H1 (cell line): Measurements from ENCODE around the gene GDAP2. TPM values are rescaled to one million over a fixed set of nuclear protein-coding genes. Genes with fewer than 3 reads are reported as not detected.

Experiments
- CHD2 ChIP-seq: IDR thresholded peaks from 2 replicates; pipeline ENCODE4 v1.6.1; 2012; ENCODE audit warnings: low read length, improper control_type of control experiment
- GABPA ChIP-seq: IDR thresholded peaks from 2 replicates; pipeline ENCODE4 v1.6.1; 2011; ENCODE audit warnings: mild to moderate bottlenecking, low read length, moderate library complexity, borderline replicate concordance; ENCODE audit not compliant: insufficient read depth
- JUND ChIP-seq: IDR thresholded peaks from 2 replicates; pipeline ENCODE4 v1.6.1; 2011; ENCODE audit warnings: mild to moderate bottlenecking, improper control_type of control experiment, low read length
- KDM5A ChIP-seq: fragments of 200-600 bp; IDR thresholded peaks from 2 replicates; pipeline ENCODE4 v1.7.1; 2012; ENCODE audit warnings: mild to moderate bottlenecking, low read length, inconsistent platforms, mixed read lengths
- RFX5 ChIP-seq: IDR thresholded peaks from 2 replicates; pipeline ENCODE4 v1.6.1; 2011; ENCODE audit warnings: low read depth, low read length, improper control_type of control experiment, borderline replicate concordance
- RNF2 ChIP-seq: fragments of 200-900, 300-1000 bp; sonication (generic); IDR thresholded peaks from 2 replicates; pipeline ENCODE4 v1.7.1; 2016; ENCODE audit warnings: borderline replicate concordance, low read depth, mild to moderate bottlenecking, antibody characterized with exemption, low read length; ENCODE audit not compliant: poor library complexity, severe bottlenecking; ENCODE audit errors: missing control alignments
- SIN3A ChIP-seq, 2 experiments: IDR thresholded peaks in 1 of 2; conservative IDR thresholded peaks in 1 of 2; 2 replicates each; pipeline ENCODE4 v1.6.1; 2011 to 2012; ENCODE audit warnings: low read length in 2 of 2, improper control_type of control experiment in 1 of 2, low read depth in 1 of 2, mild to moderate bottlenecking in 1 of 2
- polyA plus RNA-seq, 7 experiments: library from polyadenylated mRNA; depleted of rRNA in 3 of 7; stranded (reverse) in 5 of 7; unstranded in 2 of 7; fragments of >200 nt in 5 of 7; fragments of 200-250 nt in 2 of 7; gene quantifications; 1 replicate in 5 of 7; 2 replicates in 1 of 7; 4 replicates in 1 of 7; pipeline versions ENCODE4 v1.2.1 to v1.2.3, GENCODE V29; 2011 to 2013; ENCODE audit warnings: missing spikeins in 2 of 7, mixed read lengths in 2 of 7
- total RNA-seq: library from RNA; stranded (reverse); fragmentation: NEBNext Ultra II Directional; extraction: Animal tissue kit (Norgen Biotek cat#: 25700); gene quantifications from 2 replicates; pipeline ENCODE4 v1.2.1, GENCODE V29; 2021
- TF ChIP-seq, protein P1 (sequence below): fragments of 300-600 bp; sonication (generic); IDR thresholded peaks from 2 replicates; pipeline ENCODE4 v1.7.1; 2012; ENCODE audit warnings: low read length, moderate library complexity, mild to moderate bottlenecking, inconsistent platforms; ENCODE audit not compliant: insufficient replicate concordance
- TF ChIP-seq, protein P2 (sequence below): IDR thresholded peaks from 2 replicates; pipeline ENCODE4 v1.6.1; 2011; ENCODE audit warnings: low read depth, mild to moderate bottlenecking, low read length; ENCODE audit not compliant: insufficient read depth

Gene GDAP2
- total and polyA plus RNA-seq, 2 of the 8 experiments (the other 6 are each of a cell fraction or from before 2014, with no cell fraction given) = 8.6 to 27.8 TPM

DNA sequence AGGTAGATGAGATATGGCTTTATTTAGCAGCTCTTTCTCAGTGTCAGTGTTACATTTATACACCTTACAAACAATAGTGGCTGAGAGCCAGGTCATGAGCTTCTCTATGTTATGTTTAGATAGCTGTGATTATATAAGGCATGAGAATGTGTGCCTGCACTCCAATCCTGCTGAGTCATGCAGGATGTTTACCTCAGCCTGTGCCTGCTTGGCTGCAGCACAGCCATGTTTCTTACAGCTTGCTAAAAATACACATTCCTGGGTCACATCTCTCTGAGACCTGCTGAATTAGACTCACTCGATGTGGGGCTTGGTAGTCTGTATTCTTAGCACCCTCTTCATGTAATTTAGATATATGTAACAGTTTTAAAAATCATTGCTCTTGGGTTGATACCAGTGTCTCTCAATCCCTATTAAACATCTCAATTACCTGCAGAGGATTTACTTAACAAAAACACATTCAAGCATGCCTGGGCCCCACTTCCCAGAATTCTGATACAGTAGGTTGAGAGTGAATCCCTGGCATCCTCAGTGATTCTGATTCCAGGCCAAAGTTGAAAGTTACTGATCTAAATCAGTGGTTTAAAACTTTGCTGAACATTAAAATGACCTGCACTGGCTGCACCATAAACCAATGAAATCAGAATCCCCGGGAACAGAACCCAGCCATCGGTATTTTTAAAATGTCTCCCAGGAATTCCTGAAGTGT lies 107.5 kb downstream of the GDAP2 start (continued):
- TF ChIP-seq, protein P1, sequence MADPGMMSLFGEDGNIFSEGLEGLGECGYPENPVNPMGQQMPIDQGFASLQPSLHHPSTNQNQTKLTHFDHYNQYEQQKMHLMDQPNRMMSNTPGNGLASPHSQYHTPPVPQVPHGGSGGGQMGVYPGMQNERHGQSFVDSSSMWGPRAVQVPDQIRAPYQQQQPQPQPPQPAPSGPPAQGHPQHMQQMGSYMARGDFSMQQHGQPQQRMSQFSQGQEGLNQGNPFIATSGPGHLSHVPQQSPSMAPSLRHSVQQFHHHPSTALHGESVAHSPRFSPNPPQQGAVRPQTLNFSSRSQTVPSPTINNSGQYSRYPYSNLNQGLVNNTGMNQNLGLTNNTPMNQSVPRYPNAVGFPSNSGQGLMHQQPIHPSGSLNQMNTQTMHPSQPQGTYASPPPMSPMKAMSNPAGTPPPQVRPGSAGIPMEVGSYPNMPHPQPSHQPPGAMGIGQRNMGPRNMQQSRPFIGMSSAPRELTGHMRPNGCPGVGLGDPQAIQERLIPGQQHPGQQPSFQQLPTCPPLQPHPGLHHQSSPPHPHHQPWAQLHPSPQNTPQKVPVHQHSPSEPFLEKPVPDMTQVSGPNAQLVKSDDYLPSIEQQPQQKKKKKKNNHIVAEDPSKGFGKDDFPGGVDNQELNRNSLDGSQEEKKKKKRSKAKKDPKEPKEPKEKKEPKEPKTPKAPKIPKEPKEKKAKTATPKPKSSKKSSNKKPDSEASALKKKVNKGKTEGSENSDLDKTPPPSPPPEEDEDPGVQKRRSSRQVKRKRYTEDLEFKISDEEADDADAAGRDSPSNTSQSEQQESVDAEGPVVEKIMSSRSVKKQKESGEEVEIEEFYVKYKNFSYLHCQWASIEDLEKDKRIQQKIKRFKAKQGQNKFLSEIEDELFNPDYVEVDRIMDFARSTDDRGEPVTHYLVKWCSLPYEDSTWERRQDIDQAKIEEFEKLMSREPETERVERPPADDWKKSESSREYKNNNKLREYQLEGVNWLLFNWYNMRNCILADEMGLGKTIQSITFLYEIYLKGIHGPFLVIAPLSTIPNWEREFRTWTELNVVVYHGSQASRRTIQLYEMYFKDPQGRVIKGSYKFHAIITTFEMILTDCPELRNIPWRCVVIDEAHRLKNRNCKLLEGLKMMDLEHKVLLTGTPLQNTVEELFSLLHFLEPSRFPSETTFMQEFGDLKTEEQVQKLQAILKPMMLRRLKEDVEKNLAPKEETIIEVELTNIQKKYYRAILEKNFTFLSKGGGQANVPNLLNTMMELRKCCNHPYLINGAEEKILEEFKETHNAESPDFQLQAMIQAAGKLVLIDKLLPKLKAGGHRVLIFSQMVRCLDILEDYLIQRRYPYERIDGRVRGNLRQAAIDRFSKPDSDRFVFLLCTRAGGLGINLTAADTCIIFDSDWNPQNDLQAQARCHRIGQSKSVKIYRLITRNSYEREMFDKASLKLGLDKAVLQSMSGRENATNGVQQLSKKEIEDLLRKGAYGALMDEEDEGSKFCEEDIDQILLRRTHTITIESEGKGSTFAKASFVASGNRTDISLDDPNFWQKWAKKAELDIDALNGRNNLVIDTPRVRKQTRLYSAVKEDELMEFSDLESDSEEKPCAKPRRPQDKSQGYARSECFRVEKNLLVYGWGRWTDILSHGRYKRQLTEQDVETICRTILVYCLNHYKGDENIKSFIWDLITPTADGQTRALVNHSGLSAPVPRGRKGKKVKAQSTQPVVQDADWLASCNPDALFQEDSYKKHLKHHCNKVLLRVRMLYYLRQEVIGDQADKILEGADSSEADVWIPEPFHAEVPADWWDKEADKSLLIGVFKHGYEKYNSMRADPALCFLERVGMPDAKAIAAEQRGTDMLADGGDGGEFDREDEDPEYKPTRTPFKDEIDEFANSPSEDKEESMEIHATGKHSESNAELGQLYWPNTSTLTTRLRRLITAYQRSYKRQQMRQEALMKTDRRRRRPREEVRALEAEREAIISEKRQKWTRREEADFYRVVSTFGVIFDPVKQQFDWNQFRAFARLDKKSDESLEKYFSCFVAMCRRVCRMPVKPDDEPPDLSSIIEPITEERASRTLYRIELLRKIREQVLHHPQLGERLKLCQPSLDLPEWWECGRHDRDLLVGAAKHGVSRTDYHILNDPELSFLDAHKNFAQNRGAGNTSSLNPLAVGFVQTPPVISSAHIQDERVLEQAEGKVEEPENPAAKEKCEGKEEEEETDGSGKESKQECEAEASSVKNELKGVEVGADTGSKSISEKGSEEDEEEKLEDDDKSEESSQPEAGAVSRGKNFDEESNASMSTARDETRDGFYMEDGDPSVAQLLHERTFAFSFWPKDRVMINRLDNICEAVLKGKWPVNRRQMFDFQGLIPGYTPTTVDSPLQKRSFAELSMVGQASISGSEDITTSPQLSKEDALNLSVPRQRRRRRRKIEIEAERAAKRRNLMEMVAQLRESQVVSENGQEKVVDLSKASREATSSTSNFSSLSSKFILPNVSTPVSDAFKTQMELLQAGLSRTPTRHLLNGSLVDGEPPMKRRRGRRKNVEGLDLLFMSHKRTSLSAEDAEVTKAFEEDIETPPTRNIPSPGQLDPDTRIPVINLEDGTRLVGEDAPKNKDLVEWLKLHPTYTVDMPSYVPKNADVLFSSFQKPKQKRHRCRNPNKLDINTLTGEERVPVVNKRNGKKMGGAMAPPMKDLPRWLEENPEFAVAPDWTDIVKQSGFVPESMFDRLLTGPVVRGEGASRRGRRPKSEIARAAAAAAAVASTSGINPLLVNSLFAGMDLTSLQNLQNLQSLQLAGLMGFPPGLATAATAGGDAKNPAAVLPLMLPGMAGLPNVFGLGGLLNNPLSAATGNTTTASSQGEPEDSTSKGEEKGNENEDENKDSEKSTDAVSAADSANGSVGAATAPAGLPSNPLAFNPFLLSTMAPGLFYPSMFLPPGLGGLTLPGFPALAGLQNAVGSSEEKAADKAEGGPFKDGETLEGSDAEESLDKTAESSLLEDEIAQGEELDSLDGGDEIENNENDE = no peak
- TF ChIP-seq, protein P2, sequence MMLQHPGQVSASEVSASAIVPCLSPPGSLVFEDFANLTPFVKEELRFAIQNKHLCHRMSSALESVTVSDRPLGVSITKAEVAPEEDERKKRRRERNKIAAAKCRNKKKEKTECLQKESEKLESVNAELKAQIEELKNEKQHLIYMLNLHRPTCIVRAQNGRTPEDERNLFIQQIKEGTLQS = no peak
- no peak for TF ChIP-seq JUND
- TF ChIP-seq RFX5 = no peak
- no peak for TF ChIP-seq RNF2
- no peak for TF ChIP-seq KDM5A
- no peak for TF ChIP-seq GABPA
- no peak for TF ChIP-seq SIN3A (conservative IDR thresholded peaks at IDR 0.05 in 1 of 2, IDR thresholded peaks at IDR 0.05 in 1 of 2; ENCODE audit: low read depth in 1 of 2, low read length in 2 of 2)
- no peak for TF ChIP-seq CHD2
